Measurements from ENCODE around the gene EFCAB6. TPM values are rescaled to one million over a fixed set of nuclear protein-coding genes. Genes with fewer than 3 reads are reported as not detected.

Gene EFCAB6
- polyA plus RNA-seq, 4 donors, result 5.1 to 6.0 (median 5.7) TPM

DNA sequence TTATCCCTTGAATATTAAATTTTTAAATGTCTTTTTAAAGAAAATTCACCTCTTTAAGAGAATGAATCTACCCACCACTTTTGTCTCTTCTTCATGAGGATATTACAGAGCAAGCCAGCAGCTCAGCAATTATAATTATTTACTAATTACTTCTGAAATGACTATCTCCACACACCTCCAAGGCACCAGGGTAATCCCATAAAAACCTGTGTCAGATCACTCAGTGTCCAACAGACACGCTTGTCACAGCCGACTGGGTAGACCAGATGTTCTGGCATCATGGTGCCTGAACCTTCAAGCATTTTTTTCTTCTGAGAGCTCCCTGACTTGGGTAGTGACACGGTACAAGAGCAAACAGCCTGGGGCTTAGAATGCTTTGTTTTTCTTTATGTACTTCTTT, 61.4 kb downstream of the EFCAB6 start:
- no peak for DNase-seq (ENCODE audit: low read depth in 4 of 4, low spot score in 2 of 4)

- DNase-seq (ENCODE audit: low read depth in 4 of 4, low spot score in 2 of 4), result no peak
These were observed 62.6 kb downstream of the EFCAB6 start for GRCh38 chr22:43749473-43749872.

DNA sequence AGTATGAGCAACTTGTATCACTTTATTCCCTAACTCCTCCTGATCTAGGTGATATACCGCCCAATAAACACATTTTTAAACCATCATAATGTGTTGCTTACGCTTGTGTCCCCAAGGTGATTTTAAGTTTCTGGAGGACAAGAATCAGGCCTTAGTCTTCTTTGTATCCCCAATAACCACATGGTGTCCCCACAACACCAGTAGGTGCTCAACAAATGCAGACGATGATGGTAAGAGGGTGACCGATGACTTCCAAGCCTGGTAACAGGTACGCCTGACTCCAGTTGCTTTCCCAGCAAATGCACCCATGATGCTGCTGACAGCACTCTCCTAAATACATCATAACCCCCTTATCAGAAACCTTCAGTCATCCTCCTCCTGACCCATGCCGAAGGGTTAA, 64.2 kb downstream of the EFCAB6 start:
- no peak for DNase-seq (ENCODE audit: low read depth in 4 of 4, low spot score in 2 of 4)

GRCh38 chr22:43747058-43747457, 65.0 kb downstream of the EFCAB6 start:
- DNase-seq (ENCODE audit: low read depth in 4 of 4, low spot score in 2 of 4), result no peak

DNA sequence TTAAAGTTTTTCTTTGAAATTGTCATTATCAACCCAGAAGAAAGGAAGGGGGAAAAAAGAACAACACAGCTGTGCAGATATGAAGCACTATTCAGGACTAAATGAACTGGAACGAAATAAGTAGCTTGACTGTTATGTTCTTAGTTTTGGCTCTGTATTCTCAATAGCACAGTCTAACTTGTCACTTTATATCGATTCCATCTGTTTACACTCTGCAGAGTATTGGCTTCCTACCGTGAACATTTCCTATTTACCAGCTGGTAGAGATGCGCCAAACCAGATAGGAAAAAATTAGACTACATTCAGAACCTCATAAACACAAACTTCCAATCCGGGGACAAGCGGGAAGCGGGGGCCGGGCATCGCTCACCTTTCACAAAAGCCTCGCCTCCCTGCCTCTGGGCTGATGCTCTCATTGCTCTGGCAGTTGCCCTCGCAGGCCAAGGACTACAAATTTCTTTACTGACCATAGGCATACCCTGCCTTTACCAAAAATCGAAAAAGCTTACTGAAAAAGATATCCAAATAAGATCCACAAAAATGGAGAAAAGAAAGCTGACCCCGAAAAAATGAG, 66.2 kb downstream of the EFCAB6 start:
- DNase-seq (ENCODE audit: low read depth in 4 of 4, low spot score in 2 of 4), result no peak

DNA sequence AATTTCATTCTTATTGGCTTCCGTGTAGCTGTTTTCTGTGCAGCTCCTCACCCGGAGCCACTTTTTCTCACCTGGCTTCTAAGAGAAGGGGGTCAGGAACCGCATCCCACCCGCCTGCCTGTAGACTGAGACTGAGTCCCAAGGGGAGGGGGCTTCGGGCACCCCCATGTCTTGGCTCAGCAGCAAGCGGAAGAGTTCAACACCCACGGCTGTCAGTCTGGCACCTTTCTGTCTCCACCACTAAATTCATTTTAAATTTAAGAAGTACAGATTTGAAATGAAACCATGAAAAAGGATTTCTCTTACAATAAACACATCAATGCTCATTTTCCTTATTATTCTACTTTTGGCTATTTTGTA, 66.7 kb downstream of the EFCAB6 start:
- DNase-seq (ENCODE audit: low read depth in 4 of 4, low spot score in 2 of 4), result no peak

GRCh38 chr22:43744700-43745410, 67.2 kb downstream of the EFCAB6 start:
- DNase-seq (ENCODE audit: low read depth in 4 of 4, low spot score in 2 of 4), result no peak

- DNase-seq (ENCODE audit: low read depth in 4 of 4, low spot score in 2 of 4), result no peak
These were observed 68.0 kb downstream of the EFCAB6 start for GRCh38 chr22:43743929-43744643.

GRCh38 chr22:43743131-43743530, 69.0 kb downstream of the EFCAB6 start:
- DNase-seq (ENCODE audit: low read depth in 4 of 4, low spot score in 2 of 4), result no peak

DNA sequence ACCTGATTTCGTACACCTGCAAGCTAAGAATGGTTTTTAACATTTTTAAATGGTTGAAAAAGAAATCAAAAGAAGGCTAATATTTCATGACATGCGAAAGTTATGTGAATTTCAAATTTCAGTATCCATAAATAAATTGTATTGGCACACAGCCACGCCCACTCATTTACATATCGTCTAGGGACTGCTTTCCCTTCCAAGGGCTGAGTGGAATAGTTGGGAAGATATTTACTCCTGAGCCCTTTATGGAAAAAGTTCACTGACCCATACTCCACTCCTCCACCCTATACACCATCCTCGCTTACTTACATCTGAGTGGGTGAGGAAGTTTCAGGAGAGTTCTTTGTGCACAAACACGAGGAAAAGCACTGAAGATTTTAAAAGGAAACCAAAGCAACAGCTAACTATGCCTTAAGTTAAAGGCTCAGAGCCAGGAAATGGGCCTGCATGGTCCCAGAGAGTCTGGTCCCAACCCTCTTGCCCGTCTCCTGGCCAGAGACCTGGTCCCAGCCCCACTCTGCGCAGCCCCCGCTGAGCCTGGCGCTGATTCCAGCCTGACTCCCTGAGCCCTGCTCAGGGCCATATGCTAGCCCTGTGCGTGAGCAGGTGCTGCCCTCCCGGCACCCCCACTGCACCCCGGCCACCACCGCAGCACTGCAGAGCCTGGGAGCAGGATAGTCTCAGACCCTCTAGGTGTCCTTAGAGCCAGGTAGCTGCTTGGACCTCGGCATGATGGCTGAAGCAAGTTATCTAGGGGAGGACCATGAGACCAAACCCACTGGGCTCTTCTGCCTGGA, 69.8 kb downstream of the EFCAB6 start:
- DNase-seq (ENCODE audit: low read depth in 4 of 4, low spot score in 2 of 4), result no peak

DNA sequence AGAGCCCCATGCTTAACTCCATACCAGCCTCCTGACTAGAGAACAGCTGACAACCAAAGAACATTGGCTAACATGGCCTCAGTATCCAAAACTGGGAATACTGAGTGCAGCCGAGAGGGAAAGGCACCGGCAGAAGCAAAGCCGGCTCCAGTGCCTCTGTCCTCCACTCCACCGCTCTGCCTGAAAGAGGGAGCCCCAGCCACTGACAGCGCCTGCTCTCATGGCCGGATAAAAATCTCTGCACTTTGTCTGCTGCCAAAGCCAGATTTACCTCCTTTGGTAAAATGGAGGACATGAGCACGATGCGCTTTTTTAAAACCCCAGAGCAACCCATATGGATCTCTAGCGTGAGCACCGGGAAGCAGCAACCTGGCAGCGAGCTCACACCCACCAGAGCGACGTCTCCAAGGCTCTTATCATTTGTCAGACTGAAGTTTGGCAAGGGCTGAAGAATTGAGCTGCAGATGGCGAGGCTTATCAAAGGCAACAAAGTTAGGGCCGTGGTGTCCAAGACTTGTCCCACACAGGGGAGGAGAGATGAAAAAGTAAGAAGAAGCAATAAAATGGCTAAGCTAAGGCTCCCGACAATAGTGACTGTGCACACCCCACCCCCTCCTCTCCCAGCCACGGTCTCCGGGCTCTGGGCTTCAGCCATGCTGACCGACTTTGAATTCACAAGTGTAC, 71.4 kb downstream of the EFCAB6 start:
- no peak for DNase-seq (ENCODE audit: low read depth in 4 of 4, low spot score in 2 of 4)

GRCh38 chr22:43739851-43740379, 72.2 kb downstream of the EFCAB6 start:
- DNase-seq (ENCODE audit: low read depth in 4 of 4, low spot score in 2 of 4), result no peak

DNA sequence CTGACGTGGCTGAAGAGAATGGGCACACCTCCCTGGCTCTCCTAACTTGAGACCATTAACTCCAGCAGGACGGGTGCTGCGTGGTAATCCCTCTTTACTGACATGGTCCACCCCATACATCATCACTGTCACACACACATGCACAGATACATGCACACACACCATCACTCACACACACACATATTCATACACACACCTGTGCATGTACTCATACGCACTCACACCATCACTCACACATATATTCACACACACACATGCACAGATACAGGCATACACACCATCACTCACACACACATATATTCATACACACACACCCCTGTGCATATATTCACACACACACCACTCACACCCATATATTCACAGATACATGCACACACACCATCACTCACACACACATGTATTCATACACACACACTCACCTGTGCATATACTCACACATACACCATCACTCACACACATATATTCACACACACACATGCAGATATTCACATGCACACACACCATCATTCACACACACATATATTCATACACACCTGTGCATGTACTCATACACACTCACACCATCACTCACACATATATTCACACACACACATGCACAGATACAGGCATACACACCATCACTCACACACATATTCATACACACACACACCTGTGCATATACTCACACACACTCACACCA, 74.8 kb downstream of the EFCAB6 start:
- DNase-seq (ENCODE audit: low read depth in 4 of 4, low spot score in 2 of 4), result no peak

DNA sequence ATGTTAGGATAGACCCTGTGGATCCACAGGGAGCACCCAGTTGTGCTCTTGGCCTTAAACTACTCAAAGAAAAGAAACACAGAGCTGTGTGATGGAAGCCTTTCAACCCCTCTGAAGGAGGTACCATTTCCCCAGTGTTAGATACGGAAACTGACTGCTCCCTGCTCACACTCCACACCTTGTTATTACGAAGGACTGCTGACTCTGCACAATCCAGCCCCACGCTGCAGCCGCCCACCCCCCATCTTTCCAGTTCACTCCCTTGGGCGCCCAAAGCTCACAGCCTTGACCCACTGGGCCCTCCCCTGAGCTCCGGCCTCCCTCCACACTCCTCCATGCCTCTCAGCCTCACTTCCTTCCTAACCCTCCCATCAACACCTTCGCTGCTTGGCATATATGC, 75.5 kb downstream of the EFCAB6 start:
- no peak for DNase-seq (ENCODE audit: low read depth in 4 of 4, low spot score in 2 of 4)

DNA sequence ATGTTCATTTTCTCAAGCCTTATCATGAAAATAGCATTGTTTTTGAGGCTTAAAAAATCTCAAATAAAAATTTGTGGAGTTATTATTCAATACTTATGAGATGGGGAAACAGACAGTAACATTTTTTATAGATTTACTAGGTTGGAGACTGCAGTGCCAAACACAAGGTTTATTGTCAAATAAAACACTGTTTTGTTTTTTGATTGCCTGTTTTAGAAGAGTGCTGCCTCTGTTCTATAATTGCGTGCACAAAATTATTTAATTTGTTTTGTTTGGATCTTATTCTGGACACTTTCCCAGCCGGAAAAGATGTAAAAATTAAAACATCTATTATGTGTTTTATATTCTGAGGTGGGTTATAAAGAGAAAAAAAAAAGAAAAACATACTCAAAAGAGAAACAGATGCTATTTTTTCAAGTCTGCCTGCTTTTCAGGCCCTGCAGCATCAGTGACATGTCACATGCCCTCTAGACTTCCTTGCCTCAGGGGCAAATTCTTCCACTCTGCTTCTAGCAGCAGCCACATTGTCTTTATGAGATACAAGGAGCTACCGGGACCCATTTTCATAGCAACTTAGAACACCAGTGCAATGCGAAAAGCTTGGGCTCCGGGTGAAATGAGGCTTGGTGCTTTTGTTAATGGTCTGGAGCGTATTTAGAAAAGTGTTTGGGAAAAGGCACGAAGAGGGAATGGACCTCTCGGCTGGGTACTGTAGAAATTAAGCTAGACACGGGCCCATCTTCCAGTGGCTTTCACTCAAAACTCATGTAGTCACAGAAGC, 77.5 kb downstream of the EFCAB6 start:
- no peak for DNase-seq (ENCODE audit: low read depth in 4 of 4, low spot score in 2 of 4)

- no peak for DNase-seq (ENCODE audit: low read depth in 4 of 4, low spot score in 2 of 4)
These were observed 79.0 kb downstream of the EFCAB6 start for GRCh38 chr22:43733138-43733537.

GRCh38 chr22:43731988-43732387, 80.1 kb downstream of the EFCAB6 start:
- no peak for DNase-seq (ENCODE audit: low read depth in 4 of 4, low spot score in 2 of 4)

- DNase-seq (ENCODE audit: low read depth in 4 of 4, low spot score in 2 of 4), result no peak
These were observed 85.1 kb downstream of the EFCAB6 start for GRCh38 chr22:43726964-43727543.

DNA sequence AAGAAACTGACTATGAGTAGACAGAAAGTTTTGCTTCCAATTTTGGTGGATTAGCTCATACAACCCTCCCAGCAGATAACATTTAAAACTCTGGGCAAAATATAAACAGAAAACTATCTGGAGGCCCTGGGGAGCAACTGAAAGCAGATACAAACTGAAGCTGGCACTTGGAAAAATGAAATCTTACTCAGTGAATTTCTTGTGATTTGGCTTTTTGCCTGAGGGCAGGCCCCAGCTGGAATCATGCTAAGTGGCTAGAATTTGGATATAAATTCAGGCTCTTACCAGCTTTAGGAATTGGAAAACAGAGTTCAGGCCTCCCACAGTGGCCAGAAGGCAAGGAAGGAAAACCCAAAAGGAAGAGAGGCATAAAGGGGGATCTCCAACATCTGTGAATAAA, 85.8 kb downstream of the EFCAB6 start:
- no peak for DNase-seq (ENCODE audit: low read depth in 4 of 4, low spot score in 2 of 4)
